ENCODE data around the gene PLA2G5.

GRCh38 chr1:20126041-20126805 is 56.2 kb downstream of the PLA2G5 start:
- TF ChIP-seq CTCF (IDR thresholded peaks at IDR 0.05), result no peak
- no peak for TF ChIP-seq POLR2A (IDR thresholded peaks at IDR 0.05)

Measured in thyroid gland (tissue), 4 donors.